Neural cell (in vitro differentiated cells): ENCODE measurements around the gene NDUFV1.

Source experiments
- CTCF ChIP-seq: fragments of 450-650 bp; IDR thresholded peaks from 2 replicates; pipeline ENCODE4 v1.5.1; 2014; ENCODE audit warnings: antibody characterized with exemption, mild to moderate bottlenecking, moderate library complexity; ENCODE audit not compliant: poor library complexity, severe bottlenecking
- EP300 ChIP-seq: fragments of 450-650 bp; conservative IDR thresholded peaks from 2 replicates; pipeline ENCODE4 v1.6.1; 2014; ENCODE audit warnings: antibody characterized with exemption, mild to moderate bottlenecking, moderate library complexity; ENCODE audit not compliant: poor library complexity, severe bottlenecking
- EZH2 ChIP-seq: fragments of 200-600, 300-800 bp; shearing (Covaris generic), sonication (generic); IDR thresholded peaks from 2 replicates; pipeline ENCODE4 v1.6.1; 2014; ENCODE audit warnings: antibody characterized with exemption, low read length, borderline replicate concordance, mild to moderate bottlenecking; ENCODE audit not compliant: insufficient read depth, poor library complexity, severe bottlenecking
- MXI1 ChIP-seq: fragments of 450-650 bp; conservative IDR thresholded peaks from 2 replicates; pipeline ENCODE4 v1.6.1; 2014; ENCODE audit warnings: antibody characterized with exemption, mild to moderate bottlenecking; ENCODE audit not compliant: poor library complexity, severe bottlenecking
- POLR2AphosphoS5 ChIP-seq: IDR thresholded peaks from 2 replicates; pipeline ENCODE4 v1.6.1; 2012
- REST ChIP-seq: IDR thresholded peaks from 2 replicates; pipeline ENCODE4 v1.6.1; 2012; ENCODE audit warnings: borderline replicate concordance
- SMC3 ChIP-seq: fragments of 450-650 bp; conservative IDR thresholded peaks from 2 replicates; pipeline ENCODE4 v1.6.1; 2014; ENCODE audit warnings: antibody characterized with exemption, mild to moderate bottlenecking, moderate library complexity; ENCODE audit not compliant: poor library complexity
- TAF1 ChIP-seq: IDR thresholded peaks from 2 replicates; pipeline ENCODE4 v1.6.1; 2012; ENCODE audit warnings: low read depth

- TF ChIP-seq CTCF (no peak), TAF1 (no peak), EZH2 (no peak), EP300 (no peak), SMC3 (no peak), REST (no peak), MXI1 (no peak), POLR2AphosphoS5 (no peak)
These were observed 35.7 kb downstream of the NDUFV1 start for GRCh38 chr11:67642173-67643120.
